Activated T-cell treated with anti-CD3 and anti-CD28 coated beads, Interleukin-2, amount 50 U/mL, for 48 hours (primary cell): ENCODE measurements around the gene TMUB1.

Experiments used
- DNase-seq, 2 experiments: peaks; one replicate each; pipeline ENCODE4 v3.0.0-alpha.2; 2020

The TMUB1 gene

DNA sequence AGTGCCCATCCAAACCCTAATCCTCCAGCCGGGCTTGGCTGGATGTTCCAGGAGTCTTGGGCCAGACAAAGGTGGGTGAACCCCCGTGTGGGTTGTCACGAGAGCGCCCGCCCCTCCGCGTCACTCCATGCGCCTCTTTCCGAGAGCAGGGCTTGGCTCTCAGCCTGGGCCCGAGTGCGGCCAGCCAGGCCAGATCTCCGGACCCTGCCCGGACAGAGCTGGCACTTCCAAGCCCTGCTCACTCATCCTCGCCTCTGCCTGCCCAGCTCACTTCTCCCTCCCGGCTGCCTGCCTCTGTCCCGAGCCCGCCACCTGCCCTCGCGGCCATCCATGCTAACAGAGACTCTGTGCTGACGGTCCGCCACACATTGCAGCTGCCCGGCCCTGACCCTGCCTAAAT lies 37.6 kb upstream of the TMUB1 start:
- DNase-seq = no peak

DNA sequence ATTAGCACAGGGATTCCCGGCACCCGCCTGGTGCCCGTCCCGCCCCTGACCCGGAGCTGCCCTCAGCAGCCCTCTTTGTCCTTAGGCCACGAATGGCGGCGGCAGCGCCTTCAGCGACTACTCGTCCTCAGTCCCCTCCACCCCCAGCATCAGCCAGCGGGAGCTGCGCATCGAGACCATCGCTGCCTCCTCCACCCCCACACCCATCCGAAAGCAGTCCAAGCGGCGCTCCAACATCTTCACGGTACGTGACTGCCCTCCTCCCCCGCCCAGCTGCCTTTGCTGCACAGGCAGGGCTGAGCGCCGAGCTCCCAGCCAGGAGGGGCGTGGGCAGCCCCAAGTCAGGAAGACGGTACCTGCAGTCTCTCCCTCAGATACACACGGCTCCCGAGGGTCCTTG lies 36.6 kb upstream of the TMUB1 start:
- DNase-seq = no peak

DNA sequence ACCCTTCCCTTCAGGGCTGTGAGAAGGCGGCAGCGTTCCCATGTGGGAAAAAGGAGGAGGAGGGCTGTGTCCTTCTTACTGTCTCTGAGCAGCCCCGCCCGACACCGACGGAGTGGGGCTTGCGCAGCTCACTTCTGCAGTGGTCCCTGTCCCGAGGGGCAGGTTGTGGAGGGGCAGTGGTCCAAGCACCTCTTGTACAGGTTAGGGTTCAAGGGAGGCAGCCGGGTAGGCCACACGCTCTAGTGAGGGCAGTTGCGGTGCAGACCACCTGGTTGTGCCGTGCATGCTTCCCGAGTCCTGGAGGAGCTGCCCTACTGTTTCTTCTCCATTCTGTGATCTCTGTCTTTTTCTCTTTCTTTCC lies 35.7 kb upstream of the TMUB1 start:
- DNase-seq = no peak

DNA sequence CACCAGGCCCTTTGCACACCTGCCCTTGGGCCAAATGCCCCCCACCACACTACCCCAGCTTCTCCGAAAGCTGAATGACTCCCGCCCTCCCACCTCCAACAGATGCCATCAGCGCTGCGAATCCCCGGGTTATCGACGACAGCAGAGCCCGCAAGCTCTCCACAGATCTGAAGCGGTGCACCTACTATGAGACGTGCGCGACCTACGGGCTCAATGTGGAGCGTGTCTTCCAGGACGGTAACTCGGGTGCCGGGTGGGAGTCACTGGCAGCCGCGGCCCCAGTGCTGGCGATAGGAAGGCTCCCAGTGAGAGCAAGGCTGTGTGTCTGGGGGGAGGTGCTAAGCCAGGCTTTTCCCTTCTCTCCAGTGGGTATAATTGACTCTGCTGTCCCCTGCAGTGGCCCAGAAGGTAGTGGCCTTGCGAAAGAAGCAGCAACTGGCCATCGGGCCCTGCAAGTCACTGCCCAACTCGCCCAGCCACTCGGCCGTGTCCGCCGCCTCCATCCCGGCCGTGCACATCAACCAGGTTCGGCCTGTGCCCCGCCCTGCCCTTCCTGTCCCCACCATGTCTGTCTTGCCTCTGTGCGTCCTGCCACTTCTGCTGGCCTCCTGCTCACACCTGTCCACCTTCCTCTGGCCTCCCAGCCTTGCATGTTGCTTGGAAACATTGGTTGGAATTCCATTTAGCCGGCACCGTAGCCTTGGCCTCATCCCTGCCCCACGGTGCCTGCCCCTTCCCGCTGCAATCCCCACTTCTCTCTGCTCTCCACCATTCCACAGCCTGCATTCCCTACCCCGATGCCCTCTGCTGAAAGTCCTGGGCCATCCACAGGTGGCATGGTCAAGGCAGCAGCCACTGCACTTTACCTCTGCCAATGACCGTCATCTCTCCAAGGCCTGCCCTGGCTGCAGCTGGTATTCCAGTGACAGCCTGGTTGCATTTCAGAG lies 35.1 kb upstream of the TMUB1 start:
- no peak for DNase-seq

DNA sequence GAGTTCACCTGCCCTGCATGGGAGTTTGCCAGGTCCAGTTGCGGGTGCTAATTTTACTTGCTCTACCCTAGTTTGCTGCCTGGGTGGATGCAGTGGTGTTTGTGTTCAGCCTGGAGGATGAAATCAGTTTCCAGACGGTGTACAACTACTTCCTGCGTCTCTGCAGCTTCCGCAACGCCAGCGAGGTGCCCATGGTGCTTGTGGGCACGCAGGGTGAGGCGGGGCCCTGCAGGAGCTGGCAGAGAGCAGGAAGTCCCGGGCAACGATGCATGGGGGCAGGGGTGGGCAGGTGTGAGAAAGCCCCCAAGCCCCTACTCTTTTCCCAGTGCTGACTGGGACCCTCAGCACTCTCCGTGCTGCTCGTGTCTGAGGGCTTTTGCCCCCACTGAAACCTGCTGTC lies 34.3 kb upstream of the TMUB1 start:
- DNase-seq = peak in 1 of 2 experiments; percentile 35

DNA sequence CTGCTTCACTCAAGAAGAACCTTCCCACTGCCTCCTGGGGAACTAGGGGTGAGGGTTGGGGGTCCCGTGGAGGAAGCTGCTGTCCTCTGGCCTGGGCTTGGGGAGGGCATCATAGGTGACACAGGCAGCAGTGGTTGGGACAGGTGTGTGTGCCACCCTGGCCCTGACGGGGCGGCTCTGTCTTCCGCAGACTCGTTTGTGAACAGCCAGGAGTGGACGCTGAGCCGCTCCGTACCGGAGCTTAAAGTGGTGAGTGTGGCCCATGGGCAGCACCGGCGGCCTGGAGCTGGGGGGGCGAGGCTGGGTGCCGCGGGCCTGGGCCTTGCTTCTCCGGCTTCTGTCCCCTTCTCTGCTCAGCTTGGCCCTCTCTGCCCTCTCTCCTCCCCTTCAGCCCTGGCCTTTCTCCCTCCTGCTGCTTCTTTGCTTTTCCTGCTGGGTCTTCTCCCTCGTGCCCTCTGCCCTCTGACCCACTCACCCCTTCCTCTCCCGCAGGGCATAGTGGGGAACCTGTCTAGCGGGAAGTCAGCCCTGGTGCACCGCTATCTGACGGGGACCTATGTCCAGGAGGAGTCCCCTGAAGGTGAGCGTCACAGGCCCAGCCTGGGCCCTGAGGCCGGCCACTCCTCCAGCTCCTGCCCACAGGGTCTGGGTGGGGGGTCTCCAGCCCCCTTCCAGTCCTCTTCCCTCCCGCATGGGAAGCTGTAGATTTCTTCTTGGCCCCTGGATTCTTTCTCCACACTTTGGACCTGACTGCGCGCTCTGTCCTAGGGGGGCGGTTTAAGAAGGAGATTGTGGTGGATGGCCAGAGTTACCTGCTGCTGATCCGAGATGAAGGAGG lies 33.5 kb upstream of the TMUB1 start:
- DNase-seq = no peak

DNA sequence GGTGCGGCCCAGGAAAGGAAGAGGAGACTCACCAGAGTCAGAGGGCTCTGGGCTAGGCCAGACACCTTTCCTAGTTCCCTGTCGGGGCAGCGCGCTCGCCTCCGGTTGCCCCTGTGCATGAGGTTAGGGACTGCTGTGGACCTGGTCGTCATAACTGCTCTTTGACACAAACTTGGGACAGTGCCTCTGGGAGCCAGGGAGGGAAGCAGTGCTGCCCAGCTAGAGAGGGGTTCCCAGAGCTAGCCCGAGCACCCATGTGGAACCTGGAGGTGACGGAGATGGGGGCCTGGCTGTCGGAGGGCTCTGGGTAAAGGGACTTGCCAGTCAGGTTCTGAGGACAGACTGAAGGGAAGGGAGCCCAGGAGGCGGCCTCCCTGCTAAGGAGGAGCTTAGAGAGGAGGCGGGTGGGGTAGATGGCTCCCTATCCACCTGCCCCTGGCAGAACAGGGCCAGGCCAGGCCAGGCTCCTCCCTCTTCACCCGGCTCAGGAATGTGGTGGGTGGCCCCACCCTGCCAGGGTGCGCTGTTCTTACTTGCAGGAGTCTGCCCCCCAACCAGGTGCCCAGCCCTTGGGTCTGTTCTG lies 32.6 kb upstream of the TMUB1 start:
- no peak for DNase-seq

DNA sequence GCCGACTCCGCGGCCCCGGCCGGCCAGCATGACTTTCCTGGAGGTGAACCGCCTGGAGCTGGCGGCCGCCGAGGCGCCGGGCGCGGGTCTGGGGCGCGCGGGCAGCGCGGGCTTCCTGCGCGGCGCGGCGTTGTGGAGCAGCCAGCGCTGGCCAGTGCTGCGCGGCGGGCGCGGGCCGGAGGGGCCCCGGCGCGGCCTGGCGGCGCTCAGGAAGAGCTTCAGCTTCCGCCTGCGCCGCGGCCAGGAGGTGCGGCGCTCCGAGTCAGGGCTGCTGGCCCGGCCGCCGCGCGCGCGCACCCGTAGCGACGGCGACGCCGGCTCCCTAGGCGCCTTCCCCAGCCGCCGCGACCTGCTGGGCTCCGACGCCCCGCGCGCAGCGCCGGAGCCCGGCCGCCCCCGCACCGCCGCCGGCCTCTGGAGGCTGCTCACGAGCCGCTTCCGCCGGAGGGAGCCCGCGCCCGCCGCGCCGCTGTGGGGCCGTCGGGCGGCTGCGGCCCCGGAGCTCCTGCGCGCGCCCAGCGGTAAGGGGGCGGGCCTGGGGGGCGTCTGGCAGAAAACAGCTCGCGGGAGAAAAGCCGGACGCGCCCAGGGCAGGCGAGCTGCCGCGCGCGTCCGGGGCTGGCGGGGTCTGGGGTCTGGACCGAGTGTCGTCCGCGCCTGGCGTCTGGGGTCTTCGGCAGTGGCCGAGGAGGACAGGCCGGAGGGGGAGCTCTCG lies 32.0 kb upstream of the TMUB1 start:
- peak; percentile 44 to 59 for DNase-seq

DNA sequence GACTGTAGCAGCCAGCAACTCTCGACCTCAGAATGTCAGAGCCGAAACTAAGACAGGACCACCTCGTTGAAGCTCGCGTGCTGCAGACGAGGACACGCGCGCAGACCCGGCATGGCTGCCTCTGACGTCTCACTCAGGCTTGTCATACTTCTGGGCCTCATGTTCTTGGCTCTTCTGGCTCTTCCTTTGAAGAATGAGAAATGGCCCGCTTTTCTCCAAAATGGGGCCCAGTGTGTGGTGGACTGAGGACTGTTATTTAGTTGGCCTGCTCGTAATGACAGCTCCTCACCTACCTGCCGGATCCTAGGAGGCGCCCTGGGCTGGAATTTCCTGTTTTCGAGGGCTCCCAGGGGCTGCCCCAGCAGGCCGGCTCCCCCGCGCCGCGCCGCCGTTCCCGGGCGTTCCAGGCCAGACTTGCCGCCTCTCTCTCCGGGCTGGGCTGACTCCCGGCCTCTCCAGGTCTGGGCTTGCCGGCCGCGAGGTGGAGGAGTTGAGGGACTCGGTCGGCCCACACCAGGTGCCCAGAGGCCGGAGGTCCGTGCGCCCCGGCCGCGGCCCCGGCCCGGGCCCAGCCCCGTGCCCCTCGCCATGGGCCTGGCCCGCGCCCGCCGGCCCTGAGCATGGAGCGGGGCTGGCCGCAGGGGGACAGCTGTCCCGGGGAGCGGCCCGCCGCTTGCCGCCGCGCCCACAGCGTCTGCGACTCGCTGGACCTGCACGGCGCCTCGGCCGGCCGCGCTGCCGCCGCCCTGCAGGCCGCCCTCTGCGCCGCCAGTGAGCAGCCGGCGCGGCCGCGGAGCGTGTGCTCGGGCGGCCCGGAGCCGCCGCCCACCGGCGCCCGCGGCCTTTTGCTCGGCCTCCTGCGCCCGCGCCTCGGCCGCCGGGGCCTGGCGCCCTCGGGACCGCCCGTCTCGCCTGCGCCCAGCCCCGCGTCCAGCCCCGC lies 31.1 kb upstream of the TMUB1 start:
- no peak for DNase-seq

DNA sequence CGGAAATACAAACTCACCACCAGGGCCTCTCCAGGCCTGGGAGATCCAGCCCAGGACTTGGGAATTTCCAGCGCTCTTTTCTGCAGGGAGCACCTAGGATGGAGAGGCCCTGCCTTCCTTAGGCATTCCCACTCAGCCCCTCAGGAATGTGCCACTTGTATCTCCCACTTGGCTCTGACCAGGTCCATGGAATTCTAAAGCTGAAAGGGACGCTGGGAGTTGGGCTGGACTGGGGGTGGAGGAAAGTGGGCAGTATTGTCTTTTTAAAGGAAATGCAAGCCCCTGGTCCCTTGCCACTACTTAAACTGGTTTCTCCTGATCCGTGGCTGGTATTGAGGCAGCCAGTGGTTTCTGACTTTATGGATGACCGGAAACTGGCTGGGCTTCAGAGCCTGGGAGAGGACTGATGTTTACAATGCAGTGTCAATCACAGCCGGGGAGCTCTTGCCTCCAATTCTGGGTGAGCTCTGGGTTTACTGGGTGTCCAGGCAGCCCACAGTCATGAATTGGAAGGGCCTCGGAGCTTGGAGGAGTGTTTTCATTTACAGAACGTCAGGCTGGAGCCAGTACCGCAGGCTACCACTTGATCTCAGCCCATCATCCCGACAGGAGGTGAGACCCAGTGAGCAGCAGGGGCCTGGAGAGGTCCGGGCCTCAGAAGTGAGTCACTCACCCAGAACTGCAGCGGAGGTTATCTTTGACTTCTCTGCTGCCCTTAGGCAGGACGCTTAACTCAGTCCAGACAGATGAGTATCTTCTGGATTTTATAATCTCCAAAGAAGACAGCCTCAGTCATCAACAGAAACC lies 30.3 kb upstream of the TMUB1 start:
- DNase-seq = no peak

DNA sequence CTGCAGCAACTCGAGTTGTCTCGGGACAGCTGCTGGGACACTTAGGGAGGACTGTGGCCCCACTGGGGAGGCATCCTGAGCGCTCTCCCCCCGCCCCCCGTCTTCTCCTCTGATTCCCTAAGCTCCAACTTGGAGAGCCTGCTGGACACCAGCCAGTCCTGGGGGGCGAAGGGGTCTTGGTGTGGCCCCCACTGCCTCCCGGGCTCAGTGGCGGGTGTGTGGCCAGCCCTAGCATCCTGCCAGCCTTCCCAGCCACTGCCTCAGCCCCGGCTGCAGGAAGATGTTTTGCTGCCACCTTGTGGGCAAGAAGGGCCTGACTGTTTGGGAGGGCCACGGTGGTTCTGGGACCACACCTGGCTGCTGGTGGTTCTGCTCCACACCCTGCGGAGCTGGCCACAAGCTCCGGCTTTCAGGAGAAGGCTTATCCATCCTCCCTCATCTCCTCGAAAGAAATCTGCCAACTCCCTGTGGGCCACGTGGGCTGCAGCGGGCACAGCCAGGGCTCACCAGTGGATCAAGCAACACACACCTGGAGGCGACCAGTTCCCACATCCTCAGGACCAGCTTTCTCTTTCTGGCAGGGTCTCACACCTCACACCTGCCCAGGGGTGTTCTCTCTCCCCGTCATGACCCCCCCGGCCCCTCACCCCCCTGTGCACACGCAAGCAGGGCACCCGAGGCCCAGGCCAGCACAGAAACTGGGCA lies 27.8 kb upstream of the TMUB1 start:
- DNase-seq = peak; percentile 81 to 85

DNA sequence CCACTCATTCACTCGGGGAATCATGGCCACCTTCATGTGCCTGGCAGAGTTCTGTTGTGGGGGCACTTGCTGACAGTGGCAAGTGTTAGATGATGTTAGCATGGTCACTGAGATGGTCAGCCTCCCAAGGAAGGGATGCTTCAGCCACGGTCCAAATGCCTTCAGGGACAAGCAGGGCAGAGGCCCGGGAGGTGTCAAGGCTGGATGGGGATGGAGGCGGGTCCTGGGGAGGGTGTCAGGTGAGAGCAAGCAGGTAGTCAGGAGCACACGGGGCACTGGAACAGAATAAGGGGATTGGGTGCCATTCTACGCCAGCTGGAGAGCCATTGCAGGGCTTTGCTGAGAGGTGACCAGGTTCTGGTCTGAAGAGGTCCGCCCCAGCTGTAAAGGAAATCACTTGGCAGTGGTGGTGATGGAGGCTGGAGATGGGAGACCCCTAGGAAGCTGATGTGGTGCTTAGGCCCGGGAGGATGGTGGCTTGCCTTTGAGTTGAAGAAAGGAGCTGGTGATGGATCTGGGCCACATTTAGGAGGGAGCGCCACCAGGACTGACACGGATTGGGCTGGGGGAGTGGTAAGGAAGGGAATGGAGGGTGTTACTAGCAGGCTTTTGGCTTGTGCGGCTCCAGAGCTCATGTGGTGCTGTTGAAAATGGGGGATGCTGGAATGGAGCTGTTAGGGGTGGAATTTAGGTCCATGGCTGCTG lies 27.1 kb upstream of the TMUB1 start:
- no peak for DNase-seq

DNA sequence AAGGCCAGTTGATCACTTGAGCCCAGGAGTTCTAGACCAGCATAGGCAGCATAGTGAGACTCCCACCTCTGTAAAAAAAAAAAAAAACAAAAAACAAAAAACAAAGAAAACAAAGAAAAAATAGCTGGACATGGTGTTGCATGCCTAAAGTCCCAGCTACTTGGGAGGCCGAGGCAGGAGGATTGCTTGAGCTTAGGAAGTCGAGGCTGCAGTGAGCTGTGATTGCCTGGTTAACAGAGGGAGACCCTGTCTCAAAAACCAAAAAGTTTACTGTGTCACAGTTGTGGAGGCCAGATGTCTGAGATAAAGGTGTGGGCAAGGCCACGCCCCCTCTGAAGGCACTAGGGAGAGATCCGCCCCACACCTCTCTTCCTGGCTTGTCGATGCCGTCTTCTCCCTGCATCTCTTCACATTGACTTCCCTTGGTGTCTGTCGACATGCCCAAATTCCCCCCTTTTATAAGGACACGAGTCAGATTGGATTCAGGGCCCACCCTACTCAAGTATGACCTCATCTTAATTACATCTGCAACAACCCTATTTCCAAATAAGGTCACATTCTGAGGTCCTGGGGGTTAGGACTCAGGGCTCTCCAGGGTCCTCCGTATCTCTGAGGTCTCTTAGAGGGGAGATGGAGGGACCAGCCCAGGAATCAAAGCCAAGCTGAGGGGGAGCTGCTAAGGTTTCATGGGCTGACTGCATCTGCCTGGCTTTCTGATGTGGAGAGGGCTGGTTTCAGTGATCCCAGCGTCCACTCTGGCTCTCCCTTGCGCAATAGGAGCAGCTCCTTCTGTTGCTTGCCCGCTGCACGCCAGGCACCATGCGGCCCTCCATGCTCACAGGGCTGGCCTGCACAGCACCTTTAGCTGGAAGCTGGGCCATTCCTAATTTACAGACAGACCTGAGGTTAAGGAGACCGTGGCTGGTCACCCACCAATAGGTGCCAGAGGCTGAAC lies 26.1 kb upstream of the TMUB1 start:
- no peak for DNase-seq

DNA sequence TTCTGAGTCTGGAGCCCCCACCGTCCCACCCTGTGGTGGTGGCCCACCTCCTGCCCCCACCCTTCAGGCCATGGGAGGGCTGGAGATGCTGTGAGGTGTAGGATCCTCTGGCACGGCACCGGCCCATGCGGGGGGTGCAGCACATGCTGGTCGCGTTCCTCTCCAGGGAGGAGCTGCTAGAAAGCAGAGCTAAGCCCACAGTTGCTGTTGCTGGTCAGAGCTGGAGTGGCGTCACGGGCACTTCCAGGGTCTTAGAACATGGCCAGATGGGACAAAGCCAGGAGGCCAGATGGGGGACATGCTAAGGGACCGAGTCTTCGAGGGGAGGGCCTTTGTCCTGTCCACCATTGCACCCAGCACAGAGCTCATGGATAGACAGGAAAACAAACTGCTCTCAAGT lies 24.6 kb upstream of the TMUB1 start:
- no peak for DNase-seq

DNA sequence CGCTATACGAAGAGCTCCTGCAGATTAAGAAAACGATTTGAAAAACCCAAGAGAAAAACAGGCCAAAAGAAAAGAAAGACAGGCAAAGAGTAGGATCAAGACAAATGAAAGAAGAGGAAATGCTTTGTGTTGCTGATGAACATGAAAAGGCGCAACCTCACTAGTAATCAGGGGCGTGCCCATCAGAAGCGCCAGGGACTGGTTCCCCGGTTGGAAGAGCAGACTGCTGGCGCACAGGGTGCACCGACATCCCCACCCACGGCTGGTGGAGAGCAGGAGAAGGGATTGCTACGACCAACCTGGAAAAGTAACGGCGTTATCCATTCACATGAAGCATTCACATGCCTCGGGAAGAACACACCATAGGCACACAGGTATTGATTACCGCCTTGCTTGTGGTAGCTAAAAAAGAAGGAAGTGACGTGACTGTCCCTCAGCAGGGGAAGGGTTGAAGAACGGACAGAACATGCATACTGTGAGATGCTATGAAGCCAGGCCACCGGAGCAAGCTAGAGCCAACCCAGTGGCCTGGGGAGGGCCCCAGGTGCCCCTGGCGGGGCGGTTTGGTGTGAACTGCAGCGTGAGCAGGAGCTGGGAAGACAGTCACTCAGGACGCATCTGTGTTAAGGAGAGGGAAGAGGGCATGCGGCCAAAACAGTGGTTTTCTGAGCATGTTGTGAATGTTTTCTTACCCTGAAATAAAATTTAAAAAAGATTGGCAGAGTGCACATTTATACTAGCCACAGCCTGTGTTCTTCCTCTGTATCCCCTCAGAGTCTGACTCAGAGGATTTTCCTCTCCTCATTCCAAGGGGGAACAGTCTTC lies 21.3 kb upstream of the TMUB1 start:
- DNase-seq = no peak

DNA sequence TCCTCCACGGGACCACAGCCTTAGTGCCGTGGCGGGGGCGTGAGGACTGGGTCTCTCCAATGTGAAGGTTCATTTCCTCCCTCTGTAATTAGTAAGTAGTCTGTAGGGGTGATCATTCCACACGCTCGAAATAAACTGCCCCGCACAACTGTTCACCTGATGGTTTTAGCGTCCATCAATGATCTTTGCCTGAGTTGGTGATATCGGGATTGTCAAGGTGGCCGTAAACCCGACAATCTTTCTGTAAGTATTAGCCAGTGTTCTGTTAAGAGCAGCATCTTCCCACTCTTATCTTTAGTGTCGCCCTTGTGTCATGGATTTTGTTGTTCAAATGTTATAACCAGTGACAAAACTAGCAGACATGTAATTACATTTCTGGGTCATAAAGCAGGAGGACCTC lies 20.7 kb upstream of the TMUB1 start:
- DNase-seq = no peak

DNA sequence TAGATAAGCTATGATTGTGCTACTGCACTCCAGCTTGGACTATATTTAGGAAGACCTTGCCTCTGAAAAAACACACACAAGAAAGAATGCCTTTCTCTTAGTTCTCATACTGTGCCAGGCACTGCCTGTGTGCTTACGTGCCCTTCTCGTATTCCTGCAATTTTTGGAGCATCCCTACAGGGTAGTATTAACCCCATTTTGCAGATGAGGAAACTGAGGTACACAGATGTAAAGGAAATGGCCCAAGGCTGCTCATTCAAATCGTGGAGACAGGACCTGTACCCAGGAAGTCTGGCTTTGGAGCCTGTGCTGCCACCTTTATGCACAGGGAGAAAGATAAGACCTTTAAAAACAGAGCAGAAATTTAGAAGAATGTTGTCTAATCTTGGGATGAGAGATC lies 19.7 kb upstream of the TMUB1 start:
- no peak for DNase-seq
